Smooth muscle cell (in vitro differentiated cells): ENCODE measurements around the gene ATP11A. TPM values are rescaled to one million over a fixed set of nuclear protein-coding genes. Genes with fewer than 3 reads are reported as not detected.

Experiments
- DNase-seq: peaks from one replicate; lab custom pipeline; 2025; ENCODE audit not compliant: unreplicated experiment; lab: John Stamatoyannopoulos, UW
- H2AFZ ChIP-seq: fragments of 200-600 bp; sonication (generic); 2 replicates; pipeline ENCODE4 v1.6.0; 2016; ENCODE audit warnings: antibody characterized with exemption, low read depth, mild to moderate bottlenecking
- H3F3A ChIP-seq: fragments of 200-600 bp; sonication (generic); 2 replicates; pipeline ENCODE4 v1.6.0; 2017; ENCODE audit warnings: antibody characterized with exemption, low read depth
- H3K27ac ChIP-seq: fragments of 200-600 bp; sonication (generic); 2 replicates; pipeline ENCODE4 v1.5.1; 2016; ENCODE audit warnings: low read depth, mild to moderate bottlenecking
- H3K27me3 ChIP-seq: fragments of 200-600 bp; sonication (generic); 2 replicates; pipeline ENCODE4 v1.6.1; 2016; ENCODE audit warnings: low read depth, mild to moderate bottlenecking
- H3K36me3 ChIP-seq: fragments of 200-600 bp; sonication (generic); 2 replicates; pipeline ENCODE4 v1.5.1; 2016; ENCODE audit warnings: low read depth
- H3K4me1 ChIP-seq: fragments of 200-600 bp; sonication (generic); 2 replicates; pipeline ENCODE4 v1.5.1; 2016; ENCODE audit warnings: low read depth
- H3K4me2 ChIP-seq: fragments of 200-600 bp; sonication (generic); 2 replicates; pipeline ENCODE4 v1.6.0; 2016; ENCODE audit warnings: mild to moderate bottlenecking
- H3K4me3 ChIP-seq: fragments of 200-600 bp; sonication (generic); 2 replicates; pipeline ENCODE4 v1.5.1; 2016; ENCODE audit warnings: mild to moderate bottlenecking
- H3K79me2 ChIP-seq: fragments of 200-600 bp; sonication (generic); 2 replicates; pipeline ENCODE4 v1.6.0; 2016; ENCODE audit warnings: low read depth, mild to moderate bottlenecking
- H3K9ac ChIP-seq: fragments of 200-600 bp; sonication (generic); 2 replicates; pipeline ENCODE4 v1.6.0; 2016; ENCODE audit warnings: low read depth
- H3K9me3 ChIP-seq: fragments of 200-600 bp; sonication (generic); replicated peaks from 2 replicates; pipeline ENCODE4 v1.5.1; 2016; ENCODE audit warnings: low read depth
- H4K20me1 ChIP-seq: fragments of 200-600 bp; sonication (generic); 2 replicates; pipeline ENCODE4 v1.6.0; 2016; ENCODE audit warnings: low read depth
- CTCF ChIP-seq: fragments of 200-600 bp; sonication (generic); IDR thresholded peaks from 2 replicates; pipeline ENCODE4 v1.5.1; 2017; ENCODE audit warnings: borderline replicate concordance, mild to moderate bottlenecking, antibody characterized with exemption; ENCODE audit not compliant: insufficient read depth, poor library complexity, severe bottlenecking
- WGBS: methylation state at CpG from one replicate; pipeline ENCODE4 v1.1.7; 2016; ENCODE audit warnings: low lambda C conversion rate; 5-methylcytosine and 5-hydroxymethylcytosine counted together
- polyA plus RNA-seq: library from polyadenylated mRNA; unstranded; fragments of >200 nt; fragmentation: Nextera tagmentation; extraction: Ambion mirVana; gene quantifications from 2 replicates; pipeline ENCODE4 v1.2.1, GENCODE V29; 2016
- total RNA-seq: library from RNA; depleted of rRNA; stranded (reverse); fragments of >200 nt; gene quantifications from 2 replicates; pipeline ENCODE4 v1.2.3, GENCODE V29; 2014

ATP11A gene
- total and polyA plus RNA-seq, 2 experiments from 2014 or later: 6.5 to 7.5 TPM

GRCh38 chr13:112934078-112934477, 244.2 kb downstream of the ATP11A start:
- Histone ChIP-seq H3K79me2 (no peaks in the 10 kb centered on the region), H2AFZ (no peak overlapping the region), H3K36me3 (no peaks in the 10 kb centered on the region), H3K27me3 (no peaks in the 10 kb centered on the region), H3K4me1 (peaks cover 2% of the 10 kb centered on the region), H3F3A (no peaks in the 10 kb centered on the region), H3K9ac (no peak overlapping the region), H3K9me3 (no peaks in the 10 kb centered on the region), H4K20me1 (no peaks in the 10 kb centered on the region), H3K4me3 (no peak overlapping the region), H3K27ac (no peak overlapping the region), H3K4me2 (no peak overlapping the region)
- 49% methylated on average over 6 of the region's 6 CpGs for WGBS
- no peak for DNase-seq
- no peak for TF ChIP-seq CTCF

Other genes starting within 250 kb of the ATP11A start
- 11.6 and 12.4 TPM in 2 replicates for gene TUBGCP3, start 101.9 kb upstream of the ATP11A start, total RNA-seq
- gene TUBGCP3, start 101.9 kb upstream of the ATP11A start, polyA plus RNA-seq: 9.4 and 9.6 TPM in 2 replicates